Suprapubic skin (tissue), 3 donors: ENCODE measurements around the gene NXPH2.
"Not testable (repeated sequence)": the region's sequence is repeated elsewhere in the genome, so short reads cannot be mapped to it uniquely, and the experiment has no call there.

Experiments used
- POLR2AphosphoS5 ChIP-seq, 3 donors: sonication (generic); formaldehyde crosslinking; IDR thresholded peaks; one replicate each; pipeline ENCODE4 v1.6.1; 2017; ENCODE audit warnings: antibody characterized with exemption in 3 of 3
- TF ChIP-seq, protein P1 (sequence below), 2 donors: fragments of 200-600 bp in 1 of 2; fragments of 450-650 bp in 1 of 2; sonication (generic) in 1 of 2; IDR thresholded peaks; one replicate each; pipeline ENCODE4 v1.5.1; 2016 to 2019; ENCODE audit warnings: antibody characterized with exemption in 2 of 2, mild to moderate bottlenecking in 1 of 2, moderate library complexity in 1 of 2

DNA sequence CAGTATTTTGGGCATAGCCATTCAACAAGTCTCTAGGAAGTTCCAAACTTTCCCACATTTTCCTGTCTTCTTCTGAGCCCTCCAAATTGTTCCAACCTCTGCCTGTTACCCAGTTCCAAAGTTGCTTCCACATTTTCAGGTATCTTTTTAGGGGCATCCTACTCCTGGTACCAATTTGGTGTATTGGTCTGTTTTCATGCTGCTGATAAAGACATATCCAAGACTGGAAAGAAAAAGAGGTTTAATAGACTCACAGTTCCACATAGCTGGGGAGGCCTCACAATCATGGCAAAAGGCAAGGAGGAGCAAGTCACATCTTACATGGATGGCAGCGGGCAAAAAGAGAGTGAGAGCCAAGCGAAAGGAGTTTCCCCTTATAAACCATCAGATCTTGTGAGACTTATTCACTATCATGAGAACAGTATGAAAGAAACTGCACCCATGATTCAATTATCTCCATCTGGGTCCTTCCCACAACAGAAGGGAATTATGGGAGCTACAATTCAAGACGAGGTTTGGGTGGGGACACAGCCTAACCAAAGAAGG is 43.1 kb downstream of the NXPH2 start:
- TF ChIP-seq, protein P1, sequence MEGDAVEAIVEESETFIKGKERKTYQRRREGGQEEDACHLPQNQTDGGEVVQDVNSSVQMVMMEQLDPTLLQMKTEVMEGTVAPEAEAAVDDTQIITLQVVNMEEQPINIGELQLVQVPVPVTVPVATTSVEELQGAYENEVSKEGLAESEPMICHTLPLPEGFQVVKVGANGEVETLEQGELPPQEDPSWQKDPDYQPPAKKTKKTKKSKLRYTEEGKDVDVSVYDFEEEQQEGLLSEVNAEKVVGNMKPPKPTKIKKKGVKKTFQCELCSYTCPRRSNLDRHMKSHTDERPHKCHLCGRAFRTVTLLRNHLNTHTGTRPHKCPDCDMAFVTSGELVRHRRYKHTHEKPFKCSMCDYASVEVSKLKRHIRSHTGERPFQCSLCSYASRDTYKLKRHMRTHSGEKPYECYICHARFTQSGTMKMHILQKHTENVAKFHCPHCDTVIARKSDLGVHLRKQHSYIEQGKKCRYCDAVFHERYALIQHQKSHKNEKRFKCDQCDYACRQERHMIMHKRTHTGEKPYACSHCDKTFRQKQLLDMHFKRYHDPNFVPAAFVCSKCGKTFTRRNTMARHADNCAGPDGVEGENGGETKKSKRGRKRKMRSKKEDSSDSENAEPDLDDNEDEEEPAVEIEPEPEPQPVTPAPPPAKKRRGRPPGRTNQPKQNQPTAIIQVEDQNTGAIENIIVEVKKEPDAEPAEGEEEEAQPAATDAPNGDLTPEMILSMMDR (IDR thresholded peaks at IDR 0.05): not testable (repeated sequence)
- not testable (repeated sequence) for TF ChIP-seq POLR2AphosphoS5 (IDR thresholded peaks at IDR 0.05)
